OCI-LY1 (cell line): ENCODE measurements around the gene MAP3K14.

Source experiments
- H2AFZ ChIP-seq: fragments of 200-600 bp; sonication (generic), shearing (Covaris generic); 2 replicates; pipeline ENCODE4 v1.6.0; 2014; ENCODE audit warnings: antibody characterized with exemption, mild to moderate bottlenecking, low read length
- H3F3A ChIP-seq: fragments of 200-600 bp; sonication (generic), shearing (Covaris generic); 2 replicates; pipeline ENCODE4 v1.6.0; 2014; ENCODE audit warnings: mild to moderate bottlenecking, antibody characterized with exemption, low read length, moderate library complexity; ENCODE audit not compliant: insufficient read depth
- H3K27ac ChIP-seq: fragments of 200-600 bp; sonication (generic); 2 replicates; pipeline ENCODE4 v1.5.1; 2014; ENCODE audit warnings: low read length, mixed run types, mild to moderate bottlenecking, low read depth; ENCODE audit not compliant: poor library complexity, severe bottlenecking
- H3K27me3 ChIP-seq: fragments of 200-600 bp; sonication (generic); 2 replicates; pipeline ENCODE4 v1.6.0; 2014; ENCODE audit warnings: antibody characterized with exemption, mild to moderate bottlenecking, low read length, moderate library complexity; ENCODE audit not compliant: insufficient read depth
- H3K36me3 ChIP-seq: fragments of 200-600 bp; sonication (generic); 2 replicates; pipeline ENCODE4 v1.6.1; 2014; ENCODE audit warnings: mild to moderate bottlenecking, antibody characterized with exemption, low read length, moderate library complexity, mixed read lengths; ENCODE audit not compliant: insufficient read depth
- H3K4me1 ChIP-seq: fragments of 200-600 bp; sonication (generic); 2 replicates; pipeline ENCODE4 v1.5.1; 2014; ENCODE audit warnings: mild to moderate bottlenecking, low read length, moderate library complexity; ENCODE audit not compliant: insufficient read depth, severe bottlenecking
- H3K4me2 ChIP-seq: fragments of 200-600 bp; sonication (generic), shearing (Covaris generic); 2 replicates; pipeline ENCODE4 v1.6.1; 2014; ENCODE audit warnings: low read length
- H3K4me3 ChIP-seq: fragments of 200-600 bp; sonication (generic); 2 replicates; pipeline ENCODE4 v1.5.1; 2014; ENCODE audit warnings: low read length, low read depth, mild to moderate bottlenecking, mixed read lengths; ENCODE audit not compliant: poor library complexity, severe bottlenecking
- H3K79me2 ChIP-seq: fragments of 200-600 bp; shearing (Covaris generic); 2 replicates; pipeline ENCODE4 v1.6.1; 2016; ENCODE audit warnings: mixed run types, low read length, mixed read lengths; ENCODE audit not compliant: insufficient read depth
- H3K9ac ChIP-seq: fragments of 200-600 bp; sonication (generic), shearing (Covaris generic); 2 replicates; pipeline ENCODE4 v1.6.1; 2014; ENCODE audit warnings: mild to moderate bottlenecking, low read length, mixed read lengths
- H3K9me2 ChIP-seq: fragments of 200-600 bp; sonication (generic), shearing (Covaris generic); 2 replicates; pipeline ENCODE4 v1.6.1; 2014; ENCODE audit warnings: low read depth, mild to moderate bottlenecking, low read length, mixed read lengths
- H3K9me3 ChIP-seq: fragments of 200-600 bp; shearing (Covaris generic); 2 replicates; pipeline ENCODE4 v1.6.1; 2014; ENCODE audit warnings: low read length, mixed read lengths
- H4K20me1 ChIP-seq: fragments of 200-600 bp; sonication (generic), shearing (Covaris generic); 2 replicates; pipeline ENCODE4 v1.6.0; 2016; ENCODE audit warnings: mild to moderate bottlenecking, low read length; ENCODE audit not compliant: insufficient read depth
- CTCF ChIP-seq: fragments of 200-600 bp; sonication (generic), shearing (Covaris generic); IDR thresholded peaks from 2 replicates; pipeline ENCODE4 v1.5.1; 2017; ENCODE audit warnings: mild to moderate bottlenecking, antibody characterized with exemption, low read length, moderate library complexity, mixed read lengths
- EZH2 ChIP-seq: fragments of 200-600 bp; sonication (generic), shearing (Covaris generic); IDR thresholded peaks from 2 replicates; pipeline ENCODE4 v1.8.0; 2017; ENCODE audit warnings: borderline replicate concordance, mixed run types, mild to moderate bottlenecking, antibody characterized with exemption, low read length, moderate library complexity, mixed read lengths

The MAP3K14 gene

GRCh38 chr17:45311760-45312476 is 4.9 kb downstream of the MAP3K14 start:
- Histone ChIP-seq H3K79me2 (peaks cover 12% of the 10 kb centered on the region), H3K9ac (peak overlapping the region; percentile 65), H2AFZ (no peak overlapping the region)

GRCh38 chr17:45311401-45311759 is 5.4 kb downstream of the MAP3K14 start:
- peak overlapping the region; percentile 84 for H3K27ac ChIP-seq
- peaks cover 10% of the 10 kb centered on the region; the same call in 1 of the 2 replicates for H3K36me3 ChIP-seq
- no peaks in the 10 kb centered on the region for H3K9me3 ChIP-seq
- H3K4me1 ChIP-seq = peaks cover 73% of the 10 kb centered on the region
- no peak overlapping the region for H2AFZ ChIP-seq
- H3K4me2 ChIP-seq = peak overlapping the region; percentile 91; the same call in 1 of the 2 replicates
- peaks cover 12% of the 10 kb centered on the region for H3K79me2 ChIP-seq
- no peaks in the 10 kb centered on the region for H4K20me1 ChIP-seq
- peak overlapping the region; percentile 65 for H3K9ac ChIP-seq
- peak overlapping the region; percentile 47 for H3K4me3 ChIP-seq
- H3F3A ChIP-seq = no peaks in the 10 kb centered on the region
- H3K27me3 ChIP-seq = no peaks in the 10 kb centered on the region
- TF ChIP-seq EZH2 (no peak), CTCF (no peak; the same call in 1 of the 2 replicates)
- H3K9me2 ChIP-seq = no peaks in the 10 kb centered on the region

More at GRCh38 chr17:45311760-45312476, 4.9 kb downstream of the MAP3K14 start:
- no peaks in the 10 kb centered on the region for H3F3A ChIP-seq
- no peaks in the 10 kb centered on the region for H3K27me3 ChIP-seq
- peaks cover 10% of the 10 kb centered on the region; the same call in 1 of the 2 replicates for H3K36me3 ChIP-seq
- H3K4me2 ChIP-seq = peak overlapping the region; percentile 91
- H4K20me1 ChIP-seq = no peaks in the 10 kb centered on the region
- no peaks in the 10 kb centered on the region for H3K9me2 ChIP-seq
- H3K4me3 ChIP-seq = peak overlapping the region; percentile 47
- H3K9me3 ChIP-seq = no peaks in the 10 kb centered on the region
- peak overlapping the region; percentile 84 for H3K27ac ChIP-seq
- peaks cover 73% of the 10 kb centered on the region for H3K4me1 ChIP-seq
- TF ChIP-seq CTCF (no peak), EZH2 (no peak)

GRCh38 chr17:45310380-45311324 is 6.2 kb downstream of the MAP3K14 start:
- Histone ChIP-seq H3K27me3 (no peaks in the 10 kb centered on the region), H3K4me2 (no peak overlapping the region; the same call in 1 of the 2 replicates), H3K36me3 (peaks cover 10% of the 10 kb centered on the region; the same call in 1 of the 2 replicates), H3K9me3 (no peaks in the 10 kb centered on the region), H3K4me3 (no peak overlapping the region), H3K27ac (peak overlapping the region; percentile 84), H3K79me2 (peaks cover 12% of the 10 kb centered on the region), H2AFZ (no peak overlapping the region), H4K20me1 (no peaks in the 10 kb centered on the region), H3K9ac (no peak overlapping the region; the same call in 1 of the 2 replicates), H3F3A (no peaks in the 10 kb centered on the region), H3K4me1 (peaks cover 67% of the 10 kb centered on the region), H3K9me2 (no peaks in the 10 kb centered on the region)
- TF ChIP-seq EZH2 (no peak), CTCF (no peak)
